SK-N-SH treated with all-trans-retinoic acid at 6 μM for 48 hours (cell line): ENCODE measurements around the gene FOXRED2.

ENCODE experiments used
- ATAC-seq: fragments of 200-7000 bp; cut with Tn5 transposase; 3 replicates; pipeline ENCODE4 v1.9.1; 2020; ENCODE audit warnings: mild to moderate bottlenecking, moderate library complexity
- ARNTL ChIP-seq: fragments of 450-650 bp; formaldehyde crosslinking; IDR thresholded peaks from 2 replicates; pipeline ENCODE4 v1.5.0; 2020; ENCODE audit warnings: low read depth, mild to moderate bottlenecking, moderate library complexity, borderline replicate concordance
- BACH2 ChIP-seq: fragments of 250-450 bp; sonication (Bioruptor Pico); IDR thresholded peaks from 2 replicates; pipeline ENCODE4 v1.9.0; 2021; ENCODE audit warnings: mild to moderate bottlenecking, borderline replicate concordance
- CSDC2 ChIP-seq: fragments of 250-450 bp; sonication (Bioruptor Pico); IDR thresholded peaks from 2 replicates; pipeline ENCODE4 v1.5.0; 2020; ENCODE audit warnings: mild to moderate bottlenecking, moderate library complexity
- ESRRG ChIP-seq: fragments of 250-450 bp; sonication (Bioruptor Pico); IDR thresholded peaks from 2 replicates; pipeline ENCODE4 v1.6.1; 2021; ENCODE audit warnings: mild to moderate bottlenecking
- GLIS3 ChIP-seq: fragments of 250-450 bp; sonication (Bioruptor Pico); IDR thresholded peaks from 2 replicates; pipeline ENCODE4 v1.5.0; 2020; ENCODE audit warnings: mild to moderate bottlenecking, moderate library complexity
- ISL1 ChIP-seq: fragments of 250-450 bp; sonication (Bioruptor Pico); IDR thresholded peaks from 2 replicates; pipeline ENCODE4 v2.1.2; 2022; ENCODE audit warnings: mild to moderate bottlenecking, moderate library complexity
- OSR1 ChIP-seq: fragments of 250-450 bp; sonication (Bioruptor Pico); IDR thresholded peaks from 2 replicates; pipeline ENCODE4 v1.8.0; 2022; ENCODE audit warnings: moderate library complexity, mild to moderate bottlenecking, inconsistent platforms
- PPARA ChIP-seq: fragments of 250-450 bp; sonication (Bioruptor Pico); IDR thresholded peaks from 2 replicates; pipeline ENCODE4 v1.5.0; 2020; ENCODE audit warnings: mild to moderate bottlenecking, borderline replicate concordance
- RARB ChIP-seq: fragments of 250-450 bp; sonication (Bioruptor Pico); IDR thresholded peaks from 2 replicates; pipeline ENCODE4 v1.8.0; 2021; ENCODE audit warnings: mild to moderate bottlenecking, moderate library complexity
- SNAI2 ChIP-seq: fragments of 250-450 bp; sonication (Bioruptor Pico); IDR thresholded peaks from 2 replicates; pipeline ENCODE4 v1.5.0; 2020; ENCODE audit warnings: mild to moderate bottlenecking, moderate library complexity
- TCF4 ChIP-seq: fragments of 250-450 bp; sonication (Bioruptor Pico); IDR thresholded peaks from 2 replicates; pipeline ENCODE4 v1.8.0; 2021; ENCODE audit warnings: mild to moderate bottlenecking, moderate library complexity, borderline replicate concordance
- TOX ChIP-seq: fragments of 250-450 bp; sonication (Bioruptor Pico); IDR thresholded peaks from 2 replicates; pipeline ENCODE4 v1.8.0; 2021; ENCODE audit warnings: mild to moderate bottlenecking, moderate library complexity, borderline replicate concordance
- ZC3H10 ChIP-seq: fragments of 250-450 bp; sonication (Bioruptor Pico); IDR thresholded peaks from 2 replicates; pipeline ENCODE4 v1.5.1; 2021; ENCODE audit warnings: mild to moderate bottlenecking, moderate library complexity
- ZFP3 ChIP-seq: fragments of 250-450 bp; sonication (Bioruptor Pico); IDR thresholded peaks from 2 replicates; pipeline ENCODE4 v1.5.0; 2020; ENCODE audit warnings: mild to moderate bottlenecking, moderate library complexity
- ZFP30 ChIP-seq: fragments of 450-650 bp; formaldehyde crosslinking; IDR thresholded peaks from 2 replicates; pipeline ENCODE4 v1.5.0; 2022; ENCODE audit warnings: mild to moderate bottlenecking, moderate library complexity
- ZNF565 ChIP-seq: fragments of 450-650 bp; formaldehyde crosslinking; conservative IDR thresholded peaks from 2 replicates; pipeline ENCODE4 v1.5.0; 2020; ENCODE audit warnings: low read depth, mild to moderate bottlenecking, moderate library complexity
- ZNF70 ChIP-seq: fragments of 450-650 bp; formaldehyde crosslinking; IDR thresholded peaks from 2 replicates; pipeline ENCODE4 v1.5.0; 2020; ENCODE audit warnings: mild to moderate bottlenecking, moderate library complexity
- TF ChIP-seq, protein P1 (sequence below): fragments of 250-450 bp; sonication (Bioruptor Pico); IDR thresholded peaks from 2 replicates; pipeline ENCODE4 v1.8.0; 2020; ENCODE audit warnings: mild to moderate bottlenecking, moderate library complexity, borderline replicate concordance
- TF ChIP-seq, protein P2 (sequence below): fragments of 250-450 bp; sonication (Bioruptor Pico); IDR thresholded peaks from 2 replicates; pipeline ENCODE4 v1.5.1; 2020; ENCODE audit warnings: low read depth, mild to moderate bottlenecking, moderate library complexity
- TF ChIP-seq, protein P3 (sequence below): fragments of 250-450 bp; sonication (Bioruptor Pico); IDR thresholded peaks from 2 replicates; pipeline ENCODE4 v1.8.0; 2021; ENCODE audit warnings: low read depth, mild to moderate bottlenecking, moderate library complexity, borderline replicate concordance
- TF ChIP-seq, protein P4 (sequence below): fragments of 250-450 bp; sonication (Bioruptor Pico); IDR thresholded peaks from 2 replicates; pipeline ENCODE4 v1.5.1; 2021; ENCODE audit warnings: mild to moderate bottlenecking, moderate library complexity

The FOXRED2 gene

DNA sequence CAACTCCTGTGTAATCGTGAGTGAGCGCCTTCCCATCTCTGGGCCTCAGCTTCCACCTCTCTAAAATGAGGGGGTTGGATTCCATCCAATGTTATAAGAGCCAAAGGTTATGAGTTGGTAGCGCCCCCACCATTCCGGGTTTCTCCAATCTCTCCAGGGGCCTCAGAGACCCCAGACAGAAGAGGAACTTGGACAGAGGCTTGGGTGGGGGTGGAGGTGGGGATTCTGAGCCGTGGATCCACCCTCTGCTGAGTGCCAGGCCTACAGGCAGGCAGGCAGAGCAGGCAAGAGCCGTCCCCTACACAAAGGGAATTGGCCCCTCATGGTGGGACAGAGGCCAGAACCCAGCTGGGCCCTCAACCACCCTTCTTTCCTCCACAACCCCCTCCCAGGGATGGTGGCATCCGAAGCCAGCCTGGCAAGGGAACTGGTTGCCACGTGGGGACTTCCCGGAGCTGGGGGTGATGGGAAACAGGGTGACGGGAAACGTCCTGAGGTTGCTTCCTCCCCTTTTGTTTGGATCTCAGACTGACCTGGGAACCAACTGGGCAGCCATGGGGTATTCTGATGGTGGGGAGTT is 57.2 kb downstream of the FOXRED2 start:
- TF ChIP-seq ZC3H10 (CRISPR knock-in tag) (no peak), ARNTL (no peak), ISL1 (CRISPR knock-in tag) (no peak)
- ATAC-seq = no peak

DNA sequence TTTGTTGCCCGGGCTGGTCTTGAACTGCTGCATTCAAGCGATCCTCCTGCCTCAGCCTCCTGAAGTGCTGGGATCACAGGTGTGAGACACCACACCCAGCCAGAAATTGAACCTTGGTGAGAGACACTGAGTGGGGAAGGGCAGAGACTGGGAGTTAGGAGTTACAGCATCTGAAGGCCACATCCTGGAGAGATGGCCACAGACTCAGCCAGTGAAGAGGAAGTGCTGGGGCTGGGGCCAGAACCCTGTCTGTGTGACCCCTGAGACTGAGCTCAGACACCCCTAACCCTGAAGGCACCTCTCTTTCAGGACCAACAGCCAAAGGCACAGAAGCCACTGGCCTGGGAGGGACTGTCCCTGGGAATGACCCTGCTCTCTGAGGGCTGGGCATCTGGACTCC is 59.2 kb downstream of the FOXRED2 start:
- no peak for ATAC-seq
- TF ChIP-seq, protein P1, sequence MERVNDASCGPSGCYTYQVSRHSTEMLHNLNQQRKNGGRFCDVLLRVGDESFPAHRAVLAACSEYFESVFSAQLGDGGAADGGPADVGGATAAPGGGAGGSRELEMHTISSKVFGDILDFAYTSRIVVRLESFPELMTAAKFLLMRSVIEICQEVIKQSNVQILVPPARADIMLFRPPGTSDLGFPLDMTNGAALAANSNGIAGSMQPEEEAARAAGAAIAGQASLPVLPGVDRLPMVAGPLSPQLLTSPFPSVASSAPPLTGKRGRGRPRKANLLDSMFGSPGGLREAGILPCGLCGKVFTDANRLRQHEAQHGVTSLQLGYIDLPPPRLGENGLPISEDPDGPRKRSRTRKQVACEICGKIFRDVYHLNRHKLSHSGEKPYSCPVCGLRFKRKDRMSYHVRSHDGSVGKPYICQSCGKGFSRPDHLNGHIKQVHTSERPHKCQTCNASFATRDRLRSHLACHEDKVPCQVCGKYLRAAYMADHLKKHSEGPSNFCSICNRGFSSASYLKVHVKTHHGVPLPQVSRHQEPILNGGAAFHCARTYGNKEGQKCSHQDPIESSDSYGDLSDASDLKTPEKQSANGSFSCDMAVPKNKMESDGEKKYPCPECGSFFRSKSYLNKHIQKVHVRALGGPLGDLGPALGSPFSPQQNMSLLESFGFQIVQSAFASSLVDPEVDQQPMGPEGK (CRISPR knock-in tag) = no peak
- TF ChIP-seq, protein P2, sequence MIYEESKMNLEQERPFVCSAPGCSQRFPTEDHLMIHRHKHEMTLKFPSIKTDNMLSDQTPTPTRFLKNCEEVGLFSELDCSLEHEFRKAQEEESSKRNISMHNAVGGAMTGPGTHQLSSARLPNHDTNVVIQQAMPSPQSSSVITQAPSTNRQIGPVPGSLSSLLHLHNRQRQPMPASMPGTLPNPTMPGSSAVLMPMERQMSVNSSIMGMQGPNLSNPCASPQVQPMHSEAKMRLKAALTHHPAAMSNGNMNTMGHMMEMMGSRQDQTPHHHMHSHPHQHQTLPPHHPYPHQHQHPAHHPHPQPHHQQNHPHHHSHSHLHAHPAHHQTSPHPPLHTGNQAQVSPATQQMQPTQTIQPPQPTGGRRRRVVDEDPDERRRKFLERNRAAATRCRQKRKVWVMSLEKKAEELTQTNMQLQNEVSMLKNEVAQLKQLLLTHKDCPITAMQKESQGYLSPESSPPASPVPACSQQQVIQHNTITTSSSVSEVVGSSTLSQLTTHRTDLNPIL (CRISPR knock-in tag) = no peak
- TF ChIP-seq, protein P3, sequence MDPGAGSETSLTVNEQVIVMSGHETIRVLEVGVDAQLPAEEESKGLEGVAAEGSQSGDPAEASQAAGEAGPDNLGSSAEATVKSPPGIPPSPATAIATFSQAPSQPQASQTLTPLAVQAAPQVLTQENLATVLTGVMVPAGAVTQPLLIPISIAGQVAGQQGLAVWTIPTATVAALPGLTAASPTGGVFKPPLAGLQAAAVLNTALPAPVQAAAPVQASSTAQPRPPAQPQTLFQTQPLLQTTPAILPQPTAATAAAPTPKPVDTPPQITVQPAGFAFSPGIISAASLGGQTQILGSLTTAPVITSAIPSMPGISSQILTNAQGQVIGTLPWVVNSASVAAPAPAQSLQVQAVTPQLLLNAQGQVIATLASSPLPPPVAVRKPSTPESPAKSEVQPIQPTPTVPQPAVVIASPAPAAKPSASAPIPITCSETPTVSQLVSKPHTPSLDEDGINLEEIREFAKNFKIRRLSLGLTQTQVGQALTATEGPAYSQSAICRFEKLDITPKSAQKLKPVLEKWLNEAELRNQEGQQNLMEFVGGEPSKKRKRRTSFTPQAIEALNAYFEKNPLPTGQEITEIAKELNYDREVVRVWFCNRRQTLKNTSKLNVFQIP (CRISPR knock-in tag) = no peak
- TF ChIP-seq ZNF70 (no peak), PPARA (CRISPR knock-in tag) (no peak), TOX (CRISPR knock-in tag) (no peak), TCF4 (CRISPR knock-in tag) (no peak), GLIS3 (CRISPR knock-in tag) (no peak), ZFP30 (CRISPR knock-in tag) (no peak)
- TF ChIP-seq, protein P4, sequence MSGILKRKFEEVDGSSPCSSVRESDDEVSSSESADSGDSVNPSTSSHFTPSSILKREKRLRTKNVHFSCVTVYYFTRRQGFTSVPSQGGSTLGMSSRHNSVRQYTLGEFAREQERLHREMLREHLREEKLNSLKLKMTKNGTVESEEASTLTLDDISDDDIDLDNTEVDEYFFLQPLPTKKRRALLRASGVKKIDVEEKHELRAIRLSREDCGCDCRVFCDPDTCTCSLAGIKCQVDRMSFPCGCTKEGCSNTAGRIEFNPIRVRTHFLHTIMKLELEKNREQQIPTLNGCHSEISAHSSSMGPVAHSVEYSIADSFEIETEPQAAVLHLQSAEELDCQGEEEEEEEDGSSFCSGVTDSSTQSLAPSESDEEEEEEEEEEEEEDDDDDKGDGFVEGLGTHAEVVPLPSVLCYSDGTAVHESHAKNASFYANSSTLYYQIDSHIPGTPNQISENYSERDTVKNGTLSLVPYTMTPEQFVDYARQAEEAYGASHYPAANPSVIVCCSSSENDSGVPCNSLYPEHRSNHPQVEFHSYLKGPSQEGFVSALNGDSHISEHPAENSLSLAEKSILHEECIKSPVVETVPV (CRISPR knock-in tag) = no peak

DNA sequence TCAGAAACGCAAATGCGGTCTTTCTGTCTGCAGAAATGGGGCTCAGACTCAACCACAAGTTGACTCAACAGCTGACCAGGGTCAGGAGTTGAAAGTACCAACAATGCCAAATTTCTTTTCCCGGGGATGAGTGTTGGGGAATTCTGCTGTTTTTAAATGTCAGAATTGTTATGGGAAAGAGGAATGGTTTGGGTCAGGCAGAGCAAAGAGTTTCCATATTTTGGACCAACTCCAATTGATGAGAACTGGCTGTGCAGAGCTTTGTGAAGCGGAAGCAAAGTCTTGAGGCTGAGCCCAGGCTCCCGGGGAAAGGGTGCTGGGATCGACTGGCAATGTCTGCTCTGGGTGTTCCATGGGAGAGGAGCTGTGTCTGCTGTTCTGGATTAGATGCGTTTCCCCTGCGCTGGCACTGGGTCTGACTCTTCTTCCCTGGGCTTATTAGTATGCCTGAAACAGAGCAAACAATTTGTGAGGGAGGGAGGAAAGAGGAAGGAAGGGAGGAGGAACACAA is 61.6 kb downstream of the FOXRED2 start:
- TF ChIP-seq ZFP30 (CRISPR knock-in tag) (no peak), ISL1 (CRISPR knock-in tag) (no peak), PPARA (CRISPR knock-in tag) (no peak), BACH2 (CRISPR knock-in tag) (no peak), RARB (CRISPR knock-in tag) (no peak), ZC3H10 (CRISPR knock-in tag) (no peak), CSDC2 (CRISPR knock-in tag) (no peak), OSR1 (CRISPR knock-in tag) (no peak), ZNF70 (no peak), ESRRG (CRISPR knock-in tag) (no peak), SNAI2 (CRISPR knock-in tag) (no peak), ZFP3 (CRISPR knock-in tag) (no peak), ZNF565 (no peak), TOX (CRISPR knock-in tag) (no peak), GLIS3 (CRISPR knock-in tag) (no peak)
- TF ChIP-seq, protein P1 (CRISPR knock-in tag) = no peak
- TF ChIP-seq, protein P4 (CRISPR knock-in tag) = no peak
- peak; percentile 75 for ATAC-seq
